Activated naive CD4-positive, alpha-beta T cell treated with anti-CD3 and anti-CD28 coated beads for 36 hours (primary cell): ENCODE data around the gene TMEM45A. TPM values are rescaled to one million over a fixed set of nuclear protein-coding genes. Genes with fewer than 3 reads are reported as not detected.
"Not testable (repeated sequence)": the region's sequence is repeated elsewhere in the genome, so short reads cannot be mapped to it uniquely, and the experiment has no call there.

Experiments
- CTCF ChIA-PET: fragments of 350-600 bp; sonication (Branson Sonifier 250); formaldehyde crosslinking; loops from one replicate; lab custom pipeline; 2021; ENCODE audit warnings: antibody characterized with exemption; lab: Charles Lee
- DNase-seq: peaks from one replicate; pipeline ENCODE4 v3.0.0-alpha.2; 2020
- H3K27ac Mint-ChIP-seq: one replicate; pipeline ENCODE4 v1.8.0; 2021; ENCODE audit warnings: mild to moderate bottlenecking, mixed read lengths
- H3K27me3 Mint-ChIP-seq: one replicate; pipeline ENCODE4 v1.8.0; 2021; ENCODE audit warnings: low read depth, mixed read lengths
- H3K36me3 Mint-ChIP-seq: one replicate; pipeline ENCODE4 v1.8.0; 2021; ENCODE audit warnings: low read depth, mixed read lengths
- H3K4me1 Mint-ChIP-seq: one replicate; pipeline ENCODE4 v1.8.0; 2021; ENCODE audit warnings: low read depth, mixed read lengths
- H3K4me3 Mint-ChIP-seq: one replicate; pipeline ENCODE4 v1.8.0; 2021; ENCODE audit warnings: mild to moderate bottlenecking, moderate library complexity, mixed read lengths
- H3K9me3 Mint-ChIP-seq: one replicate; pipeline ENCODE4 v1.8.0; 2021; ENCODE audit warnings: mixed read lengths
- intact Hi-C: fragments of 100-400 bp; cut with micrococcal nuclease; formaldehyde crosslinking; loops from one replicate; pipeline ENCODE4 v1.15.1; 2023
- total RNA-seq, 2 experiments: library from RNA; stranded (reverse); gene quantifications; one replicate each; pipeline ENCODE4 v1.2.3, GENCODE V29; 2021

The TMEM45A gene, protein sequence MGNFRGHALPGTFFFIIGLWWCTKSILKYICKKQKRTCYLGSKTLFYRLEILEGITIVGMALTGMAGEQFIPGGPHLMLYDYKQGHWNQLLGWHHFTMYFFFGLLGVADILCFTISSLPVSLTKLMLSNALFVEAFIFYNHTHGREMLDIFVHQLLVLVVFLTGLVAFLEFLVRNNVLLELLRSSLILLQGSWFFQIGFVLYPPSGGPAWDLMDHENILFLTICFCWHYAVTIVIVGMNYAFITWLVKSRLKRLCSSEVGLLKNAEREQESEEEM
- total RNA-seq: under 1 TPM; 0.21 to 0.22 TPM

DNA sequence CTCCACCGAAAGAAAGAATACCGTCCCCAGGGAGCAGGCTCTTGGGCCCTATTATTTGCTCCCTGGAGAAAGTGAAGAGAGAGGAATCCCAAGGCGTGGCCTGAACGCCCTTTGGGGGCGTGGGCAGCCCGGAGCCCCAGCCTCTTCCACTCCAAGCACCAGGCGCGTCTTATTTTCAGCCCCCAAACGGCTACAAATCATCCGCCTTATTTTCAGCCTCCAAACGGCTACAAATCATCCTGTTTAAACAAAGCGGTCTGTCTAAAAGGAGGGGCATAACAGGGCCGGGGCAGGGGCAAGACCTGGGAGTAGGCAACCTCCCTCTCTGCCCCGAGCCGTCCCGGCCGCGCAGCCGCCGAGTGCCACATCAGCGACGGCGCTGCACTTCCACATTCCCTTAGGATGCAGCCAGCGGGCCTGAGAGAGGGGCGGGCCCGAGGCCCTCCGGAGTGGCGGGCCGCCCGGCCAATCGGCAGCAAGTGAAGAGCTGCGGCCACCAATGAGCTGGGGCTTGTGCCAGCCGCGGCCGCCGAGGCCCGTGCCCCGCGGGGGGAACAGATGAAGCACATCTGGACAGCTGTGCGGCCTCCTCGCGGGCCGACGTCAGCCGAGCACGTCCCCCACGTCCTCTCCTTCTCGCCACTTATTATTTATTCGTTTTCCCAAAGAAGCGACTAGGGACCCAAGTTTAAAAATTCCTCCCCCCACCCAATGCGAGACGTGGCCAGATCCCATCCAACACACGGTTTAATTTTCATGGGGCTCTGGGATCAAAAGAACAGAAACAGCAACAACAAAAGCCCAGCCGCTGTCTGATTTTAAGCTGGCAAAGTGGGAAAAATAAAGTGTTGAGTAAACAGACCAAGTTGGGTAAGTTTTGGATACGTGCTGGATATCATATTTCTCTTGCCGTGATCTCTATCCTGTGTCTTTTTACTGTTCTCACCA lies at the start of gene TMEM45A:
TSS of gene TMEM45A (plus strand) at position 561 of the 948 bp plus-strand sequence. CDS start 62,593 bp downstream, outside the sequence.
- no peaks in the 10 kb centered on the region for H3K9me3 Mint-ChIP-seq
- CTCF ChIA-PET: interaction anchor here (1.3 kb wide), 1 partner anchor 29 kb away, joined by 4 read pairs; no protein-coding TSS in a partner anchor
- H3K4me1 Mint-ChIP-seq: peaks cover 3% of the 10 kb centered on the region
- peak; percentile 86 for DNase-seq
- H3K36me3 Mint-ChIP-seq: no peaks in the 10 kb centered on the region
- no peak within 1 kb of the TSS for H3K27ac Mint-ChIP-seq
- peak within 1 kb of the TSS; percentile 77 for H3K4me3 Mint-ChIP-seq
- peaks cover 6% of the 10 kb centered on the region for H3K27me3 Mint-ChIP-seq
- intact Hi-C loops: loop anchor here (1.0 to 5.0 kb wide), 3 partner anchors 91 to 232 kb away; partner anchors contain the start of genes LNP1, NIT2, TBC1D23 and TOMM70

DNA sequence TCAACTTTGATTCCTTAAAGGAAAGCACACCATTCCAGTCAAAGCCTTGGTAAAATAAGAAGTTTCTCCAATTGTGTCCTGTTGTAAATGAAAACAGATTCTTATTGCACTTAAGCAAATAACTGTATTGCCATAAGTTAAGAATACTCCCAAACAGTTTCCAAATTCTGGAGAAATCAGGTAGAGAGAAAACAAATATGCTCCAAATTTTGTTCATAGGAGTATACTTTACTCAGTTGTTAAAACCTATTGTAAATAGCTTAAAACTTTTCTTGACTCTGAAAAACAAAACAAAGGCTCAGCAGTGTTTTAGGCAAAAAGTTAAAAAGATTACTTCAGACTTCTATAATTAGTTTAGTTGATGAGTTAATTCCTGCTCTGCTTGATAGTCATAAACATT lies 48.7 kb upstream of the TMEM45A start:
- peaks cover 8% of the 10 kb centered on the region for H3K4me1 Mint-ChIP-seq
- H3K9me3 Mint-ChIP-seq: peaks cover 7% of the 10 kb centered on the region
- peaks cover 2% of the 10 kb centered on the region for H3K36me3 Mint-ChIP-seq
- no peaks in the 10 kb centered on the region for H3K27me3 Mint-ChIP-seq
- no peak for DNase-seq
- CTCF ChIA-PET: no interaction called here
- intact Hi-C loops: no loop called here
- no peak overlapping the region for H3K27ac Mint-ChIP-seq
- H3K4me3 Mint-ChIP-seq: no peak overlapping the region

DNA sequence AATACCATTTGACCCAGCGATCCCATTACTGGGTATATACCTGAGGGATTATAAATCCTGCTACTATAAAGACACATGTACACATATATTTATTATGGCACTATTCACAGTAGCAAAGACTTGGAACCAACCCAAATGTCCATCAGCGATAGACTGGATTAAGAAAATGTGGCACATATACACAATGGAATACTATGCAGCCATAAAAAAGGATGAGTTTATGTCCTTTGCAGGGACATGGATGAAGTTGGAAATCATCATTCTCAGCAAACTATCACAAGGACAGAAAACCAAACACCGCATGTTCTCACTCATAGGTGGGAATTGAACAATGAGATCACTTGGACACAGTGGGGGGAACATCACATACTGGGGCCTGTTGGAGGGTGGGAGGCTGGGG lies 45.4 kb upstream of the TMEM45A start:
- CTCF ChIA-PET, H3K4me3 Mint-ChIP-seq: not testable (repeated sequence)

DNA sequence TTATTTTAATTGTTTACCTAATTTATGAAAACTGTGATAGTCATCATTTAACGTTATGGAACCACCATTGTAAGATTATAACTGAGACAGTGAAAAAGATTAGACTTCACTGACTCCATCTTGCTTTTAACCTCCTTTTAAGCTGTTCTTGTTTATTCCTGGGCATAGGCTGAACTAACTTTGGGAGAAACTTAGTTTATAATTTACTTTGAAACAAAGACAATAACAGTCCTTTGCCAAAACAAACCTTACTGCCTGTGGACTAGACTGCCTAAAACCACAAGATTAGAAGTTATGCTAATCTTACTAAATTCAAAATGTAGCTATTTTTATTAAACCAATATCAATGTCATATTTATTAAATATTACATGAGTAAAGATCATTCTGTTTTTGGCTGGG lies 44.3 kb upstream of the TMEM45A start:
- H3K4me3 Mint-ChIP-seq: no peak overlapping the region
- H3K27me3 Mint-ChIP-seq: no peaks in the 10 kb centered on the region
- peaks cover 7% of the 10 kb centered on the region for H3K9me3 Mint-ChIP-seq
- peaks cover 2% of the 10 kb centered on the region for H3K36me3 Mint-ChIP-seq
- no peak for DNase-seq
- no peaks in the 10 kb centered on the region for H3K4me1 Mint-ChIP-seq
- CTCF ChIA-PET: interaction anchor here (0.7 to 2.2 kb wide), 3 partner anchors 15 to 282 kb away, joined by 3 to 6 read pairs (median 4); no protein-coding TSS in a partner anchor
- intact Hi-C loops: no loop called here
- H3K27ac Mint-ChIP-seq: no peak overlapping the region

More for the DNA sequence above, 45.4 kb upstream of the TMEM45A start:
- H3K4me1 Mint-ChIP-seq, H3K27me3 Mint-ChIP-seq, H3K27ac Mint-ChIP-seq, DNase-seq, H3K9me3 Mint-ChIP-seq, H3K36me3 Mint-ChIP-seq, intact Hi-C loops: not testable (repeated sequence)

DNA sequence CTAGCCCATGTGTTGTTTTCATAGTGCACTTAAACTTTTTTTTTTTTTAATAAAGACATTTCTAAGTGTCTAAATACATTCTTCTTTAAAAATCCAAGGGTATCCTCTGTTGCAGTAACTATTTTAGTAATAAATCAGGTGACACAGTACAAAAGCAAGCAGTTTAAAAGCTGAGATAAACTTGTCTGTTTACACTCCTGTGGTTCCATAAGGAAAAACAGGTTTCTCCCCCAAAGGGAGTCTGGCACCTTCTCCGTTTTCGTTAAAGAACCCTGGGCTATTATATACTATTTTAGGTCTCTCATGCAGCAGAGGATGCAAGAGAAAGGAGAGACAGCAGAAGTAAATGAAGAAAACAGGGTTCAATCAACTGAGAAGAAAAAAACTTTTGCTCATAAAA lies 43.2 kb upstream of the TMEM45A start:
- intact Hi-C loops: no loop called here
- CTCF ChIA-PET: interaction anchor here (2.2 kb wide), 1 partner anchor 13 kb away, joined by 6 read pairs; no protein-coding TSS in a partner anchor
- H3K27me3 Mint-ChIP-seq: no peaks in the 10 kb centered on the region

DNA sequence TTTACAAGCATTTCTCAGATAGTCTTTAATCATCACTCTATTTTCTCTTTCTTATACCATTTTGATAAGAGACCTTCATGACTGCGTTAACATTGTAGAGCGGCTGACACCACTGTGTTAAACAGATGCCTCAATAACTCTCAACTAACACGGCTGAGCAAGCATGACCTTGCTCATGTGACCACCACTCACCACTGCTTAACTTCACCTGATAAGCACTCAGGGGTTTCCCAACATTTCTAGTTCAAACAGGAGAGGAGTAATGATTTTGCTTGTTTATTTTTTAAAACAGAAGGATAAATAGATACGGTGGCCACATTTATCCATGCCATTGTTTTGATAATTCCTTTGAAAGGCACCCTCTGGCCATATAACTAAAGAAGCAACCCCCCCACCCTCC lies 37.7 kb upstream of the TMEM45A start:
- H3K4me1 Mint-ChIP-seq: peaks cover 3% of the 10 kb centered on the region
- DNase-seq: no peak
- CTCF ChIA-PET: no interaction called here
- intact Hi-C loops: no loop called here
- H3K27ac Mint-ChIP-seq: no peak overlapping the region
- H3K9me3 Mint-ChIP-seq: no peaks in the 10 kb centered on the region
- H3K27me3 Mint-ChIP-seq: no peaks in the 10 kb centered on the region
- no peaks in the 10 kb centered on the region for H3K36me3 Mint-ChIP-seq
- no peak overlapping the region for H3K4me3 Mint-ChIP-seq

More for the DNA sequence above, 43.2 kb upstream of the TMEM45A start:
- DNase-seq: no peak
- H3K4me1 Mint-ChIP-seq: no peaks in the 10 kb centered on the region
- H3K36me3 Mint-ChIP-seq: peaks cover 2% of the 10 kb centered on the region
- H3K9me3 Mint-ChIP-seq: peaks cover 4% of the 10 kb centered on the region
- H3K4me3 Mint-ChIP-seq: no peak overlapping the region
- H3K27ac Mint-ChIP-seq: no peak overlapping the region

DNA sequence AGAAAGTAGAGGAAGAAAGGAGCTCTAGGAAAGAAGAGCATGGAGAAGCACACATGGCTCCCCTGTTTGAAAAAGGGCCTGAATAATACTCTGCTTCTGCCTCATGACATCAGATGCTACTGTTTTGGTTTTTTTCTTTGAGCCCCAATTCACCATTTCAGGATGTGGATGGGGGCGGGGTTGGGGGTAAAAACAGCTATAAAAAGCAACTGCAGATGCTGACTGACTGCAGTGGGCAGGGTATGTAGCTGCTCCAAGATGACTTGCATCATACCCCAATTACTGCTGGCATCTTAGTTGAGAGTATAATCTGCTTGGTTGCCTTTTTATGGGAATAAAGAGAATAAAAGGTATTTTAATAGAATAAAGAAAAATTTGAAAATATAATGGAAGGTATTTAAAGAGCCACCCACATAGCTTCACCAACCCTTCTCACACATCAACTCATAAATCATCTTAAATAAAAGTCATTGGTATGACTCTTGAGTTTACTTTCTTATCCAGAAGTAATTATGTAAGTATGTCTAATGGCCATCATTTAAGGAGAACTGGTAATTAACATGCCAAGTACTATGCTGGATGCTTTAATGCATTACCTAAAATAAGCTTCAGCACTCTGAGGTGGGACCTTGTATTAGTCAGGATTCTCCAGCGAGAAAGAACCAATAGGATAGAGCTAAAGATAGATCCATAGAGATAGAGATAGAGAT lies 36.4 kb upstream of the TMEM45A start:
- H3K4me3 Mint-ChIP-seq: no peak overlapping the region
- no peaks in the 10 kb centered on the region for H3K27me3 Mint-ChIP-seq
- H3K27ac Mint-ChIP-seq: no peak overlapping the region
- no peak for DNase-seq
- H3K4me1 Mint-ChIP-seq: peaks cover 3% of the 10 kb centered on the region
- intact Hi-C loops: no loop called here
- no peaks in the 10 kb centered on the region for H3K36me3 Mint-ChIP-seq
- CTCF ChIA-PET: interaction anchor here (1.4 to 1.5 kb wide), 2 partner anchors 134 to 135 kb away, joined by 4 read pairs; no protein-coding TSS in a partner anchor
- H3K9me3 Mint-ChIP-seq: no peaks in the 10 kb centered on the region

DNA sequence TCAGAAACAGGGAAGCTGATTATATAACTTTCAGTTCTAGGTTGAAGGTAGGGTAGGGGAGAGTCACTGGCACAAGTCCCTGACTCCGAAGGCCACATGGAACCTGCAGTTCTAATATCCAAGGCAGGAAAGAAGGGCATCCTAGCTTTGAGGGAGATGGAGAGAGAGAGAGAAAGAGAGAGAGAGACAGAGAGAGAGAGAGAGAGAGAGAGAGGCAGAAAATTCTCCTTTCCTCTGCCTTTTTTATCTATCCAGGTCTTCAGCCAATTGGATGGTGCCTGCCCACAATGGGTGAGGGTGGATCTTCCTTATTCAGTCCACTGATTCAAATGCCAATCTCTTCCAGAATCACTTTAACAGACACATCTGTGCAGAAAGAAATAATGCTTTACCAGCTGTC lies 35.7 kb upstream of the TMEM45A start:
- intact Hi-C loops: no loop called here
- CTCF ChIA-PET: interaction anchor here (1.5 kb wide), 1 partner anchor 135 kb away, joined by 4 read pairs; no protein-coding TSS in a partner anchor

DNA sequence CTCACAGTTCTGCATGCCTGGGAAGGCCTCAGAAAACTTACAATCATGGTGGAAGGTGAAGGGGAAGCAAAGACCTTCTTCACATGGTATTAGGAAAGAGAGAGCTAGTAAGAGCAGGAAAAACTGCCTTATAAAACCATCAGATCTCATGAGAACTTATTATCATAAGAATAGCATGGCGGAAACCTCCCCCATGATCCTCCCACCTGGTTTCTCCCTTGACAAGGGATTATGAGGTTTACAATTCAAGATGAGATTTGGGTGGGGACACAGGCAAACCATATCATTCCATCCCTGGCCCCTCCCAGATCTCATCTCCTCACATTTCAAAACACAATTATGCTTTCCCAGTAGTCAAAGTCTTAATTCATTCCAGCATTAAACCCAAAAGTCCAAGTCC lies 34.6 kb upstream of the TMEM45A start:
- Mint-ChIP-seq H3K36me3 (no peaks in the 10 kb centered on the region), H3K27me3 (no peaks in the 10 kb centered on the region), H3K27ac (no peak overlapping the region), H3K9me3 (no peaks in the 10 kb centered on the region), H3K4me3 (no peak overlapping the region), H3K4me1 (peaks cover 3% of the 10 kb centered on the region)
- DNase-seq: no peak
- CTCF ChIA-PET: no interaction called here
- intact Hi-C loops: no loop called here

More for the DNA sequence above, 35.7 kb upstream of the TMEM45A start:
- Mint-ChIP-seq H3K9me3 (no peaks in the 10 kb centered on the region), H3K36me3 (no peaks in the 10 kb centered on the region), H3K27ac (no peak overlapping the region), H3K27me3 (no peaks in the 10 kb centered on the region), H3K4me1 (peaks cover 3% of the 10 kb centered on the region), H3K4me3 (no peak overlapping the region)
- DNase-seq: no peak

DNA sequence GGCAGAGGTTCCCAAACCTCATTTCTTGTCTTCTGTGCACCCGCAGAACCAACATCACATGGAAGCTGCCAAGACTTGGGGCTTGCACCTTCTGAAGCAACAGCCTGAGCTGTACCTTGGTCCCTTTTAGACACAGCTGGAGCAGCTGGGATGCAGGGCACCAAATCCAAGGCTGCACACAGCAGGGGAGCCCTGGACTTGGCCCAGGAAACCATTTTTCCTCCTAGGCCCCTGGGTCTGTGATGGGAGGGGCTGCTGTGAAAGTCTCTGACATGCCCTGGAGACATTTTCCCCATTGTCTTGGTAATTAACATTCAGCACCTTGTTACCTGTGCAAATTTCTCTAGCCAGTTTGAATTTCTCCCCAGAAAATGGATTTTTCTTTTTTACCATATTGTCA lies 33.6 kb upstream of the TMEM45A start:
- H3K9me3 Mint-ChIP-seq: no peaks in the 10 kb centered on the region
- CTCF ChIA-PET: no interaction called here
- H3K36me3 Mint-ChIP-seq: no peaks in the 10 kb centered on the region
- no peak for DNase-seq
- H3K4me3 Mint-ChIP-seq: no peak overlapping the region
- H3K27me3 Mint-ChIP-seq: peaks cover 3% of the 10 kb centered on the region
- no peak overlapping the region for H3K27ac Mint-ChIP-seq
- peaks cover 3% of the 10 kb centered on the region for H3K4me1 Mint-ChIP-seq
- intact Hi-C loops: no loop called here

DNA sequence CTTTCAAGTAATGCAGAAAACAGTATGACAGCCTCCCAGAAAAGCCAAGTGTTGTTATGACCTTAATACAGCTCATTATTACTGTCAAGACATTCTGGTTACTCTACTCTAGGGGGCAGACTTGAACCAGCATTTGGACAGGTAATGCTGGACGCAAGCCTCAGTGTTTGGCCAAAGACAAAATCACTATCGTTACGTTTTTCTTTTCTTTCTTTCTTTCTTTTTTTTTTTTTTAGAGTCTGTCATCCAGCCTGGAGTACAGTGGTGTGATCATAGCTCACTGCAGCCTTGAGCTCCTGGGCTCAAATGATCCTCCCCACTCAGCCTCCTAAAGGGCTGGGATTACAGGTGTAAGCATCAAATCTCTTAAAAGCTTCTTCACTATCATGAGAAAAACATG lies 29.4 kb upstream of the TMEM45A start:
- CTCF ChIA-PET: interaction anchor here (0.5 to 6.9 kb wide), 55 partner anchors 12 to 1645 kb away, joined by 3 to 115 read pairs (median 4); partner anchors contain the start of genes TFG and TMEM45A
- H3K4me3 Mint-ChIP-seq: no peak overlapping the region
- peak; percentile 27 for DNase-seq
- H3K27ac Mint-ChIP-seq: no peak overlapping the region
- H3K27me3 Mint-ChIP-seq: peaks cover 3% of the 10 kb centered on the region
- H3K9me3 Mint-ChIP-seq: peaks cover 1% of the 10 kb centered on the region
- no peaks in the 10 kb centered on the region for H3K36me3 Mint-ChIP-seq
- H3K4me1 Mint-ChIP-seq: peaks cover 5% of the 10 kb centered on the region
- intact Hi-C loops: loop anchor here (1.0 to 10.0 kb wide), 7 partner anchors 127 to 1182 kb away; no protein-coding TSS in a partner anchor
